Measurements from ENCODE around the gene HIP1. TPM values are rescaled to one million over a fixed set of nuclear protein-coding genes. Genes with fewer than 3 reads are reported as not detected.

HIP1 gene
- total and polyA plus RNA-seq, 2 of the 13 experiments (the other 11 are each of a cell fraction or from before 2014, with no cell fraction given), result 4.5 to 6.2 TPM

DNA sequence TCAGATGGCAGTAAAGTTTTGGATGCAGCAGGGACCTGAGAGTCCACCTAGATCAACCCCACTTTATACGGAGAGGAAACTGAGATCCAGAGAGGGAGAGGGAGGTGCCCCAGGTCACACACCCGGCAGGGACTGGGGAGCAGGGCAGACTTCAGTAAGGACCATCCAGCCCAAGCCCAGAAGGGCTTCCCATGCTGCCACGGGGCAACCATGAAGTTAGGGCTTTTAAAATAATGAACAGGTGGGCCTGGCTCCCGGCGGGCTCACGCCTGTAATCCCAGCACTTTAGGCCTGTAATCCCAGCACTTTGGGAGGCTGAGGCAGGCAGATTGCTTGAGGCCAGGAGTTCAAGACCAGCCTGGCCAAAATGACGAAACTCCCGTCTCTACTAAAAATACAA, 98.5 kb downstream of the HIP1 start:
- FAIRE-seq, result no peak
- Histone ChIP-seq H3K36me3 (replicated peaks in 1 of 2; ENCODE audit: control insufficient read depth in 1 of 2, insufficient read depth in 2 of 2, low read length in 2 of 2) (no peaks in the 10 kb centered on the region), H3K4me2 (ENCODE audit: low read depth, low read length) (peak overlapping the region; percentile 70), H3K27me3 (ENCODE audit: control insufficient read depth in 1 of 2, insufficient read depth in 2 of 2, low read length in 2 of 2) (no peaks in the 10 kb centered on the region), H3K4me1 (ENCODE audit: insufficient read depth, low read length) (peaks cover 15% of the 10 kb centered on the region), H3K4me3 (replicated peaks in 1 of 3; ENCODE audit: insufficient read depth in 1 of 3, low read depth in 2 of 3, low read length in 3 of 3) (peak overlapping the region in 2 of 3 experiments; percentile 67 to 76; a peak in 2 of 6 replicates), H3K9ac (ENCODE audit: insufficient read depth, low read depth, low read length) (no peak overlapping the region), H2AFZ (ENCODE audit: low read length) (no peak overlapping the region), H3K27ac (ENCODE audit: extremely low read length, insufficient read depth, low read length) (no peak overlapping the region), H3K79me2 (ENCODE audit: insufficient read depth, low read length) (no peaks in the 10 kb centered on the region), H4K20me1 (ENCODE audit: insufficient read depth, low read length) (no peaks in the 10 kb centered on the region), H3K9me3 (ENCODE audit: low read length) (peaks cover 8% of the 10 kb centered on the region)
- intact Hi-C loops (cut with micrococcal nuclease; ENCODE audit: unreplicated experiment), result loop anchor here (5.0 to 10.0 kb wide), 2 partner anchors 47 to 115 kb away; no protein-coding TSS in a partner anchor
- WGBS (ENCODE audit: low lambda C conversion rate), result 68% methylated on average over 2 of the region's 8 CpGs
- no peak for DNase-seq (ENCODE audit: low spot score)
- TF ChIP-seq ZNF703 (CRISPR knock-in tag; IDR thresholded peaks at IDR 0.05; ENCODE audit: borderline replicate concordance) (no peak), ZNF280B (CRISPR knock-in tag; IDR thresholded peaks at IDR 0.05; ENCODE audit: borderline replicate concordance) (no peak), ATAD3A (CRISPR knock-in tag; IDR thresholded peaks at IDR 0.05) (no peak), ZFP82 (CRISPR knock-in tag; IDR thresholded peaks at IDR 0.05; ENCODE audit: borderline replicate concordance) (no peak), FOXA3 (CRISPR knock-in tag; IDR thresholded peaks at IDR 0.05) (no peak), ERF (CRISPR knock-in tag; IDR thresholded peaks at IDR 0.05) (no peak), ZNF879 (CRISPR knock-in tag; IDR thresholded peaks at IDR 0.05) (no peak), ZNF382 (CRISPR knock-in tag; IDR thresholded peaks at IDR 0.05; ENCODE audit: borderline replicate concordance) (no peak), SIX4 (CRISPR knock-in tag; IDR thresholded peaks at IDR 0.05) (no peak)
- TF ChIP-seq, protein P1, sequence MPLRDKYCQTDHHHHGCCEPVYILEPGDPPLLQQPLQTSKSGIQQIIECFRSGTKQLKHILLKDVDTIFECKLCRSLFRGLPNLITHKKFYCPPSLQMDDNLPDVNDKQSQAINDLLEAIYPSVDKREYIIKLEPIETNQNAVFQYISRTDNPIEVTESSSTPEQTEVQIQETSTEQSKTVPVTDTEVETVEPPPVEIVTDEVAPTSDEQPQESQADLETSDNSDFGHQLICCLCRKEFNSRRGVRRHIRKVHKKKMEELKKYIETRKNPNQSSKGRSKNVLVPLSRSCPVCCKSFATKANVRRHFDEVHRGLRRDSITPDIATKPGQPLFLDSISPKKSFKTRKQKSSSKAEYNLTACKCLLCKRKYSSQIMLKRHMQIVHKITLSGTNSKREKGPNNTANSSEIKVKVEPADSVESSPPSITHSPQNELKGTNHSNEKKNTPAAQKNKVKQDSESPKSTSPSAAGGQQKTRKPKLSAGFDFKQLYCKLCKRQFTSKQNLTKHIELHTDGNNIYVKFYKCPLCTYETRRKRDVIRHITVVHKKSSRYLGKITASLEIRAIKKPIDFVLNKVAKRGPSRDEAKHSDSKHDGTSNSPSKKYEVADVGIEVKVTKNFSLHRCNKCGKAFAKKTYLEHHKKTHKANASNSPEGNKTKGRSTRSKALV (CRISPR knock-in tag; IDR thresholded peaks at IDR 0.05), result no peak
- BruUV-seq (replicated peaks), result no TSS peak
- in situ Hi-C loops (cut with HindIII; ENCODE audit: extremely low pct_ligation_motif_present, low pct_unique_long_range_greater_than_20kb), result no loop called here
- ChIA-PET CTCF (ENCODE audit: low intra/inter-chr PET ratio, low total read pairs) (no interaction called here), POLR2A (interaction anchor here (1.0 kb wide), 1 partner anchor 28 kb away, joined by 3 read pairs; no protein-coding TSS in a partner anchor)
- no peak for ATAC-seq

Data from HepG2 (cell line).